K562 (cell line): ENCODE measurements around the gene HOXD12. TPM values are rescaled to one million over a fixed set of nuclear protein-coding genes. Genes with fewer than 3 reads are reported as not detected.
A peak's percentile ranks its signal among the peaks of the same experiment; 100 is the strongest.

ENCODE experiments used
- ATF2 ChIP-seq: sonication (generic); formaldehyde crosslinking; IDR thresholded peaks from 2 replicates; pipeline ENCODE4 v1.8.1; 2022; ENCODE audit warnings: missing genetic modification reagents
- DPF2 ChIP-seq: fragments of 450-650 bp; IDR thresholded peaks from 2 replicates; pipeline ENCODE4 v1.6.1; 2016
- EGR1 ChIP-seq: fragments of 450-650 bp; conservative IDR thresholded peaks from 2 replicates; pipeline ENCODE4 v1.6.1; 2017; ENCODE audit warnings: mild to moderate bottlenecking
- ESRRA ChIP-seq: fragments of 450-650 bp; IDR thresholded peaks from 2 replicates; pipeline ENCODE4 v1.6.1; 2014; ENCODE audit warnings: low read depth, mild to moderate bottlenecking, moderate library complexity, borderline replicate concordance
- FOXM1 ChIP-seq, 2 experiments: fragments of 450-650 bp in 1 of 2; sonication (generic) in 1 of 2; formaldehyde crosslinking in 1 of 2; IDR thresholded peaks; 2 replicates each; pipeline versions ENCODE4 v1.6.1 to v1.9.0; 2017 to 2022; ENCODE audit warnings: low read depth in 2 of 2, mild to moderate bottlenecking in 2 of 2, missing genetic modification reagents in 1 of 2, moderate library complexity in 1 of 2
- FOXO4 ChIP-seq: fragments of 450-650 bp; formaldehyde crosslinking; IDR thresholded peaks from 2 replicates; pipeline ENCODE4 v1.4.0; 2020; ENCODE audit warnings: mild to moderate bottlenecking, moderate library complexity
- HMG20A ChIP-seq: fragments of 450-650 bp; formaldehyde crosslinking; conservative IDR thresholded peaks from 2 replicates; pipeline ENCODE4 v1.4.0; 2020; ENCODE audit warnings: mild to moderate bottlenecking, mixed read lengths
- ILK ChIP-seq: fragments of 450-650 bp; IDR thresholded peaks from 2 replicates; pipeline ENCODE4 v1.6.1; 2016; ENCODE audit warnings: missing genetic modification characterization, low read depth, mild to moderate bottlenecking, missing compliant biosample characterization, moderate library complexity, borderline replicate concordance
- MAFK ChIP-seq: IDR thresholded peaks from 2 replicates; pipeline ENCODE4 v1.6.1; 2011; ENCODE audit warnings: low read length, improper control_type of control experiment
- NFIX ChIP-seq: fragments of 250-450 bp; sonication (Bioruptor Pico); IDR thresholded peaks from 2 replicates; pipeline ENCODE4 v1.4.0; 2020; ENCODE audit warnings: low read depth, mild to moderate bottlenecking, moderate library complexity
- NRF1 ChIP-seq, 2 experiments: fragments of 450-650 bp; IDR thresholded peaks in 1 of 2; conservative IDR thresholded peaks in 1 of 2; 2 replicates each; pipeline ENCODE4 v1.6.1; 2014; ENCODE audit warnings: mild to moderate bottlenecking in 2 of 2
- RBFOX2 ChIP-seq: fragments of 200-400 bp; formaldehyde crosslinking; IDR thresholded peaks from 2 replicates; pipeline ENCODE4 v1.6.1; 2017; ENCODE audit warnings: low read depth, mild to moderate bottlenecking, low read length, moderate library complexity
- RBM25 ChIP-seq: fragments of 200-400 bp; formaldehyde crosslinking; IDR thresholded peaks from 2 replicates; pipeline ENCODE4 v1.6.1; 2018; ENCODE audit warnings: low read length, low read depth, moderate library complexity; ENCODE audit not compliant: severe bottlenecking
- RNF219 ChIP-seq: fragments of 250-450 bp; sonication (Bioruptor Pico); IDR thresholded peaks from 2 replicates; pipeline ENCODE4 v1.5.0; 2022; ENCODE audit warnings: mild to moderate bottlenecking
- SRF ChIP-seq, 2 experiments: fragments of 250-450, 450-650 bp in 1 of 2; sonication (Bioruptor Pico) in 1 of 2; sonication (generic) in 1 of 2; formaldehyde crosslinking; IDR thresholded peaks; 2 replicates each; pipeline versions ENCODE4 v1.5.0 to v1.5.1; 2020 to 2022; ENCODE audit warnings: mild to moderate bottlenecking in 1 of 2, missing genetic modification reagents in 1 of 2
- ZBTB5 ChIP-seq: fragments of 450-650 bp; IDR thresholded peaks from 2 replicates; pipeline ENCODE4 v1.6.1; 2017; ENCODE audit warnings: antibody characterized with exemption
- ZBTB7A ChIP-seq: IDR thresholded peaks from 2 replicates; pipeline ENCODE4 v1.6.1; 2011; ENCODE audit warnings: low read depth, mild to moderate bottlenecking, low read length, moderate library complexity, borderline replicate concordance; ENCODE audit not compliant: control insufficient read depth
- ZNF143 ChIP-seq: sonication (generic); formaldehyde crosslinking; IDR thresholded peaks from 2 replicates; pipeline ENCODE4 v1.9.0; 2022; ENCODE audit warnings: mild to moderate bottlenecking, missing genetic modification reagents
- ZNF274 ChIP-seq: IDR thresholded peaks from 2 replicates; pipeline ENCODE4 v1.6.1; 2011; ENCODE audit warnings: low read depth, mild to moderate bottlenecking, low read length, moderate library complexity, borderline replicate concordance
- ZNF75A ChIP-seq: fragments of 450-650 bp; formaldehyde crosslinking; IDR thresholded peaks from 2 replicates; pipeline ENCODE4 v1.4.0; 2020; ENCODE audit warnings: mild to moderate bottlenecking
- ZNF76 ChIP-seq: fragments of 250-450 bp; sonication (Bioruptor Pico); IDR thresholded peaks from 2 replicates; pipeline ENCODE4 v1.4.0; 2020; ENCODE audit warnings: mild to moderate bottlenecking, moderate library complexity, borderline replicate concordance
- polyA plus RNA-seq, 8 experiments: library from polyadenylated mRNA; depleted of rRNA in 4 of 8; stranded (reverse) in 5 of 8; unstranded in 3 of 8; fragments of >200 nt; fragmentation: Nextera tagmentation in 2 of 8; fragmentation: Illumina TruSeq in 1 of 8; extraction: Ambion mirVana in 2 of 8; extraction: Trizol in 1 of 8; gene quantifications; 2 replicates each; pipeline versions ENCODE4 v1.2.1 to v1.2.3, GENCODE V29; 2011 to 2014; ENCODE audit warnings: inconsistent platforms in 1 of 8, missing spikeins in 1 of 8
- total RNA-seq, 7 experiments: library from RNA; depleted of rRNA in 6 of 7; stranded (reverse); fragments of >200 nt in 6 of 7; fragmentation: Illumina TruSeq in 2 of 7; extraction: Trizol in 2 of 7; gene quantifications; 2 replicates each; pipeline versions ENCODE4 v1.2.1 to v1.2.3, GENCODE V29; 2011 to 2021; ENCODE audit warnings: low replicate concordance in 1 of 7

HOXD12 gene
- total and polyA plus RNA-seq, 9 of the 15 experiments (the other 6 are each of a cell fraction or from before 2014, with no cell fraction given): not detected

GRCh38 chr2:176130147-176130956 lies 30.8 kb downstream of the HOXD12 start (continued):
- TF ChIP-seq ZBTB5: no peak
- no peak for TF ChIP-seq NFIX (CRISPR knock-in tag)
- no peak for TF ChIP-seq ESRRA
- TF ChIP-seq ZNF76 (CRISPR knock-in tag): no peak
- TF ChIP-seq ZNF75A (CRISPR knock-in tag): no peak
- no peak for TF ChIP-seq MAFK
- TF ChIP-seq ZNF274: no peak
- no peak for TF ChIP-seq ZBTB7A
- no peak for TF ChIP-seq ILK (tag)
- TF ChIP-seq ATF2 (CRISPR knock-in tag): no peak
- no peak for TF ChIP-seq FOXO4 (CRISPR knock-in tag)
- no peak for TF ChIP-seq RBM25
- no peak for TF ChIP-seq RBFOX2
- no peak for TF ChIP-seq HMG20A (CRISPR knock-in tag)
- TF ChIP-seq ZNF143 (CRISPR knock-in tag): no peak
- TF ChIP-seq RNF219 (CRISPR knock-in tag): no peak
- peak; percentile 75 for TF ChIP-seq EGR1
- no peak for TF ChIP-seq SRF (CRISPR knock-in tag; IDR thresholded peaks at IDR 0.05)
- TF ChIP-seq FOXM1 (IDR thresholded peaks at IDR 0.05; ENCODE audit: low read depth): no peak
- no peak for TF ChIP-seq FOXM1 (CRISPR knock-in tag; IDR thresholded peaks at IDR 0.05; ENCODE audit: low read depth)
- TF ChIP-seq DPF2: no peak
- peak; percentile 86 to 87 for TF ChIP-seq NRF1 (conservative IDR thresholded peaks at IDR 0.05 in 1 of 2, IDR thresholded peaks at IDR 0.05 in 1 of 2)
